ENCODE measurements around the gene FAM118A. TPM values are rescaled to one million over a fixed set of nuclear protein-coding genes. Genes with fewer than 3 reads are reported as not detected.

FAM118A gene
- total RNA-seq, 1 donor from 2014 or later: 28.2 TPM

DNA sequence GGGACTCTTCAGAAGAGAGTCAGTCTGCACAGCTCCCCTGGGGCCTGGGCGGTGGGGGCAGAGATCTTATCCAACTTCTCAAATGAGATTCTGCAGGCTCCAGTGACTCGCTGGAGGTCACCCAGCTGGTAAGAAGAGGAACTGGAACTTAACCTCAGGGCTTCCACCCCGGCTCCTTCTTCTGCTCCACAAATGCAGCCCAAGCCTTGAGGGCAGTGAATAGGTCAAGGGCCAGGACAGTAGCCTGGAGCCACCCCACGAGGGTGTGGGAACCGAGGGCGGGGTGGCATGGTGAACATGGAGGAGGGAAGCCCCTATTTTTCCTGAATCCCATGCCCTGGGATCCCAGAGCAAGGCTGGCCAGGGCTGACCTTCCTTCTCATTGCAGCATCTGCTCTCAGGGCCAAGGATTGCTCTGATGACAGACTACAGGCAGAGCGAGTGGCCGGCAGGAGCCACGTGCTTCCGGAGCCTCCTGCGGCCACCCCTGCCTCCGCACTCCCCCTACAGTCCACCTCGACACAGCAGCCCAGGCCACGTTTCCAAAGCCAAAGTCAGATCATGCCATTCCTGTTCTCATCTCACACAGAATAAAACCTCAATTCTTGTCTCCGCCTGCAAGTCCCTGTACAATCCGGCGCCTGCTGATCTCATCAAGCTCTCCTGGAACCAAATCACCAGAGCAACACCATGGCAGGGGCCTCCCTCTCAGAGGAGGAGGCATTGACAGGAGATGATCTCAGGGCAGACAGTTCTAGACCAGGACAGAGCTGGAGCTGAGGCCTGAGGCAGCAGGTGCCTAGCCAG is 46.1 kb upstream of the FAM118A start:
- no peaks in the 10 kb centered on the region for H3K36me3 ChIP-seq (ENCODE audit: control insufficient read depth, insufficient read depth, low read length)
- TF ChIP-seq CTCF (IDR thresholded peaks at IDR 0.05; ENCODE audit: insufficient read depth, low read length, severe bottlenecking): peak; percentile 85
- H3K4me3 ChIP-seq (ENCODE audit: low read depth, low read length): no peak overlapping the region
- H3K27me3 ChIP-seq (ENCODE audit: control insufficient read depth, insufficient read depth, low read length): peaks cover 2% of the 10 kb centered on the region
- DNase-seq (ENCODE audit: low read depth): peak; percentile 80
- FAIRE-seq: no peak

DNA sequence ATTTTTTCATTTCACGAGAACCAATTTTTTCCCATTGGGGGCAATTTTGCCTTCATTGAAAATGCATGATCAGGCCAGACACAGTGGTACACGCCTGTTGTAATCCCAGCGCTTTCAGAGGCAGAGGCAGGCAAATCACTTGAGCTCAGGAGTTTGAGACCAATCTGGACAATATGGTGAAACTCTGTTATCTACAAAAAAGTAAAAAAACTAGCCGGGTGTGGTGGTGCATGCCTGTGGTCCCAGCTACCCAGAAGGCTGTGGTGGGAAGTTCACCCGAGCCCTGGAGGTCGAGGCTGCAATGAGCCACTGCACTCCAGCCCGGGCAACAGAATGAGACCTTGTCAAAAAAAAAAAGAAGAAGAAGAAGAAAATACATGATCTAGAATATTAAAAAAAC is 44.2 kb upstream of the FAM118A start:
- no peak for FAIRE-seq

GRCh38 chr22:45268167-45268957 is 41.4 kb upstream of the FAM118A start:
- no peak for DNase-seq (ENCODE audit: low read depth)
- Histone ChIP-seq H3K36me3 (ENCODE audit: control insufficient read depth, insufficient read depth, low read length) (no peaks in the 10 kb centered on the region), H3K4me3 (ENCODE audit: low read depth, low read length) (peak overlapping the region; percentile 55), H3K27me3 (ENCODE audit: control insufficient read depth, insufficient read depth, low read length) (peaks cover 6% of the 10 kb centered on the region)
- no peak for TF ChIP-seq CTCF (IDR thresholded peaks at IDR 0.05; ENCODE audit: insufficient read depth, low read length, severe bottlenecking)
- FAIRE-seq: no peak

More for the DNA sequence above, 44.2 kb upstream of the FAM118A start:
- no peak for TF ChIP-seq CTCF (IDR thresholded peaks at IDR 0.05; ENCODE audit: insufficient read depth, low read length, severe bottlenecking)
- peaks cover 8% of the 10 kb centered on the region for H3K27me3 ChIP-seq (ENCODE audit: control insufficient read depth, insufficient read depth, low read length)
- no peak overlapping the region for H3K4me3 ChIP-seq (ENCODE audit: low read depth, low read length)
- DNase-seq (ENCODE audit: low read depth): no peak
- no peaks in the 10 kb centered on the region for H3K36me3 ChIP-seq (ENCODE audit: control insufficient read depth, insufficient read depth, low read length)

DNA sequence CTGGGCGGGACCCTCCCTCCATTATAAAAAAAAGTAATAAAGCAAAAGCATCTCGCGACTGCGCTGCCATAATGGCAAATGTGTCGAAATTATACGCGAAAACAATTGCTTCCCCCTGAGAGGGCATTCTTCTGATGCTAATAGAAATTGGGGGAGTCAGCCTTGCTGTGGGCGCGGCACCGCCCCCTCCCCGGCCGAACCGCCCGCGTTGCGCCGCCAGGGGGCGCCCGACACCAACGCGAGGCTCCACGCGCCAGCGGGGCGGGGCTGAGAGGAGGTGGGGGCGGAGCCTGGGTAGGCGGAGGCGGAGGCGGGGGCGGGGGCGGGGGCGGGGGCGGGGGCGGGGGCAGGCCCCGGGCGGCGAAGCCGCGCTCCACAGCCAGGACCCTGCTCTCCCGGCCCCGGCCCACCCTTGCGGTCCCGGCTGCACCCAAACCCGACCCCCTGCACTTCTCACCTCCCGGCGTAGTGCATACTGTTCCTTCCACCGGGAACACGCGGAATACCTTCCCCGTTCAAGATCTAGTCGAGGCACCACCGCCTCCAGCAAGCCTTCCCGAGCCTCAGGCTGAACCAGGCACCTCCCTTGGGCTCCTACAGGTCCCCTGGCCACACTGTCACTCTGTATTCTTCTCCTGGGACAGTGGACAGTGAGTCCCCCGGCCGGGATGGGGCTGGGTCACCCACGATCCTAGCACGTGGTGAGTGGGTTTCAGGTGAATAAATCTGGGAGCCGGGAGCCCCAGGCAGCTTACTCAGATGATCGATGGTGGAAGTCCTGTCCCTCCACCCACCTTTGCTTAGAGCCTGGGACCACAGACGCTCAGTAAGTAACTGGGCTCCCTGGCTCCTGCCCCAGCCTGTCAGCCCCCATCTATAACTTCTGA is 40.5 kb upstream of the FAM118A start:
- TF ChIP-seq CTCF (IDR thresholded peaks at IDR 0.05; ENCODE audit: insufficient read depth, low read length, severe bottlenecking): peak; percentile 74
- Histone ChIP-seq H3K4me3 (ENCODE audit: low read depth, low read length) (peak overlapping the region; percentile 55), H3K36me3 (ENCODE audit: control insufficient read depth, insufficient read depth, low read length) (no peaks in the 10 kb centered on the region), H3K27me3 (ENCODE audit: control insufficient read depth, insufficient read depth, low read length) (peaks cover 6% of the 10 kb centered on the region)
- DNase-seq (ENCODE audit: low read depth): peak; percentile 17
- FAIRE-seq: no peak

- no peak for TF ChIP-seq CTCF (IDR thresholded peaks at IDR 0.05; ENCODE audit: insufficient read depth, low read length, severe bottlenecking)
- H3K4me3 ChIP-seq (ENCODE audit: low read depth, low read length): no peak overlapping the region
- peaks cover 6% of the 10 kb centered on the region for H3K27me3 ChIP-seq (ENCODE audit: control insufficient read depth, insufficient read depth, low read length)
- DNase-seq (ENCODE audit: low read depth): no peak
- no peaks in the 10 kb centered on the region for H3K36me3 ChIP-seq (ENCODE audit: control insufficient read depth, insufficient read depth, low read length)
- peak; percentile 77 for FAIRE-seq
These were observed 39.4 kb upstream of the FAM118A start for GRCh38 chr22:45270095-45271020.
